ENCODE measurements around the gene TMEM140. TPM values are rescaled to one million over a fixed set of nuclear protein-coding genes. Genes with fewer than 3 reads are reported as not detected.

The TMEM140 gene
- total and polyA plus RNA-seq, 2 of the 13 experiments (the other 11 are each of a cell fraction or from before 2014, with no cell fraction given) = 9.2 to 21.7 TPM

GRCh38 chr7:135170274-135170997 lies 22.6 kb downstream of the TMEM140 start, which contains the start of gene CYREN (continued):
- peak; percentile 57 for TF ChIP-seq ZKSCAN8 (CRISPR knock-in tag; IDR thresholded peaks at IDR 0.05; ENCODE audit: borderline replicate concordance)
- TF ChIP-seq PHF21A (CRISPR knock-in tag; IDR thresholded peaks at IDR 0.05) = peak; percentile 97
- TF ChIP-seq SIX4 (CRISPR knock-in tag; IDR thresholded peaks at IDR 0.05) = peak; percentile 23; the same call in 1 of the 2 replicates
- TF ChIP-seq AGO1 (IDR thresholded peaks at IDR 0.05; ENCODE audit: low read depth, low read length, poor library complexity, severe bottlenecking) = peak; percentile 96
- peak; percentile 62; the same call in 1 of the 2 replicates for TF ChIP-seq ZNF234 (CRISPR knock-in tag; conservative IDR thresholded peaks at IDR 0.05)
- TF ChIP-seq ZBTB2 (CRISPR knock-in tag; IDR thresholded peaks at IDR 0.05; ENCODE audit: low read depth) = peak; percentile 98
- TF ChIP-seq ZBTB26 (CRISPR knock-in tag; IDR thresholded peaks at IDR 0.05; ENCODE audit: borderline replicate concordance) = peak; percentile 57; the same call in 1 of the 2 replicates
- TF ChIP-seq ZNF713 (CRISPR knock-in tag; IDR thresholded peaks at IDR 0.05) = 0 out of 2 replicates have a peak, but pooled peaks have one; percentile 50
- peak; percentile 44; the same call in 1 of the 2 replicates for TF ChIP-seq FOXA3 (CRISPR knock-in tag; IDR thresholded peaks at IDR 0.05)
- TF ChIP-seq RCOR2 (CRISPR knock-in tag; IDR thresholded peaks at IDR 0.05) = peak; percentile 68; the same call in 1 of the 2 replicates
- no peak for TF ChIP-seq RBAK (CRISPR knock-in tag; IDR thresholded peaks at IDR 0.05)
- TF ChIP-seq HIC2 (CRISPR knock-in tag; IDR thresholded peaks at IDR 0.05; ENCODE audit: low read depth) = peak; percentile 76; the same call in 1 of the 2 replicates
- no peak for TF ChIP-seq GLMP (CRISPR knock-in tag; IDR thresholded peaks at IDR 0.05; ENCODE audit: borderline replicate concordance)
- peak; percentile 60; the same call in 1 of the 2 replicates for TF ChIP-seq ZIK1 (CRISPR knock-in tag; IDR thresholded peaks at IDR 0.05; ENCODE audit: borderline replicate concordance, low read depth)
- peak; percentile 61; the same call in 1 of the 2 replicates for TF ChIP-seq SMAD3 (CRISPR knock-in tag; IDR thresholded peaks at IDR 0.05)
- peak; percentile 83; the same call in 1 of the 2 replicates for TF ChIP-seq ZNF704 (CRISPR knock-in tag; IDR thresholded peaks at IDR 0.05; ENCODE audit: borderline replicate concordance)
- TF ChIP-seq SCMH1 (CRISPR knock-in tag; IDR thresholded peaks at IDR 0.05; ENCODE audit: borderline replicate concordance) = no peak
- no peak for TF ChIP-seq EHMT2 (IDR thresholded peaks at IDR 0.05; ENCODE audit: borderline replicate concordance, low read depth, low read length)
- peak; percentile 84 for TF ChIP-seq SRY (CRISPR knock-in tag; IDR thresholded peaks at IDR 0.05)
- TF ChIP-seq SP4 (CRISPR knock-in tag; IDR thresholded peaks at IDR 0.05) = peak; percentile 69
